SK-N-SH (cell line): Measurements from ENCODE around the gene SPRY4. TPM values are rescaled to one million over a fixed set of nuclear protein-coding genes. Genes with fewer than 3 reads are reported as not detected.

Source experiments
- CTCF ChIA-PET: fragments of 300-600, 350-600 bp; formaldehyde crosslinking; extraction: SDS; loops from one replicate; lab custom pipeline; 2021; lab: Yijun Ruan, JAX
- POLR2A ChIA-PET: fragments of 350-600 bp; sonication (Branson Sonifier 250); formaldehyde crosslinking; extraction: SDS; loops from one replicate; lab custom pipeline; 2020; ENCODE audit warnings: antibody characterized with exemption, inconsistent platforms; lab: Yijun Ruan, JAX
- DNase-seq: peaks from one replicate; pipeline ENCODE4 v3.0.0; 2012
- H2AFZ ChIP-seq: fragments of 200-600 bp; sonication (generic); 2 replicates; pipeline ENCODE4 v1.8.1; 2016; ENCODE audit warnings: antibody characterized with exemption, mild to moderate bottlenecking, low read depth
- H3F3A ChIP-seq: fragments of 200-600 bp; sonication (generic); replicated peaks from 2 replicates; pipeline ENCODE3; 2016; ENCODE audit warnings: antibody characterized with exemption, mild to moderate bottlenecking; ENCODE audit not compliant: insufficient read depth
- H3K27ac ChIP-seq, 2 experiments: fragments of 200-500 bp in 1 of 2; fragments of 200-600 bp in 1 of 2; sonication (Bioruptor generic) in 1 of 2; sonication (generic), shearing (Covaris generic) in 1 of 2; 2 replicates each; pipeline versions ENCODE4 v1.5.1 to v1.6.1; 2014 to 2016; ENCODE audit warnings: low read depth in 2 of 2, inconsistent platforms in 1 of 2, low read length in 1 of 2, mild to moderate bottlenecking in 1 of 2, mixed read lengths in 1 of 2
- H3K27me3 ChIP-seq: fragments of 200-600 bp; sonication (generic), shearing (Covaris generic); 2 replicates; pipeline ENCODE4 v1.6.1; 2016; ENCODE audit warnings: mixed run types; ENCODE audit not compliant: insufficient read depth
- H3K36me3 ChIP-seq, 2 experiments: fragments of 200-500 bp in 1 of 2; fragments of 200-600 bp in 1 of 2; sonication (Bioruptor generic) in 1 of 2; sonication (generic) in 1 of 2; replicated peaks in 1 of 2; 2 replicates each; pipeline versions ENCODE3 to v1.5.1; 2014 to 2016; ENCODE audit warnings: low read length in 1 of 2, mild to moderate bottlenecking in 1 of 2; ENCODE audit not compliant: insufficient read depth in 2 of 2, control insufficient read depth in 1 of 2
- H3K4me1 ChIP-seq, 2 experiments: fragments of 200-500 bp in 1 of 2; fragments of 200-600 bp in 1 of 2; sonication (Bioruptor generic) in 1 of 2; sonication (generic), shearing (Covaris generic) in 1 of 2; 2 replicates each; pipeline versions ENCODE4 v1.5.1 to v1.6.1; 2014 to 2016; ENCODE audit warnings: low read depth in 1 of 2, low read length in 1 of 2, mixed run types in 1 of 2; ENCODE audit not compliant: insufficient read depth in 2 of 2, control insufficient read depth in 1 of 2
- H3K4me2 ChIP-seq: fragments of 200-600 bp; sonication (generic), shearing (Covaris generic); 2 replicates; pipeline ENCODE4 v1.6.1; 2017; ENCODE audit warnings: mixed run types
- H3K4me3 ChIP-seq, 2 experiments: fragments of 200-500 bp in 1 of 2; fragments of 200-600 bp in 1 of 2; sonication (Bioruptor generic) in 1 of 2; sonication (generic), shearing (Covaris generic) in 1 of 2; 2 replicates each; pipeline versions ENCODE4 v1.5.1 to v1.8.1; 2014 to 2016; ENCODE audit warnings: low read depth in 2 of 2, inconsistent platforms in 1 of 2, low read length in 1 of 2, mild to moderate bottlenecking in 1 of 2, mixed read lengths in 1 of 2, moderate library complexity in 1 of 2
- H3K79me2 ChIP-seq: fragments of 200-600 bp; sonication (generic); 2 replicates; pipeline ENCODE4 v1.8.1; 2017; ENCODE audit warnings: mild to moderate bottlenecking; ENCODE audit not compliant: insufficient read depth
- H3K9ac ChIP-seq: fragments of 200-600 bp; sonication (generic); 2 replicates; pipeline ENCODE4 v1.6.1; 2017; ENCODE audit warnings: mixed run types
- H3K9me2 ChIP-seq: fragments of 200-600 bp; sonication (generic); 2 replicates; pipeline ENCODE4 v1.6.1; 2017; ENCODE audit warnings: mixed run types
- H3K9me3 ChIP-seq: fragments of 200-600 bp; sonication (generic); 2 replicates; pipeline ENCODE4 v1.6.1; 2017; ENCODE audit warnings: mixed run types, mild to moderate bottlenecking, moderate library complexity
- H4K20me1 ChIP-seq: fragments of 200-600 bp; sonication (generic); 2 replicates; pipeline ENCODE4 v1.6.1; 2017; ENCODE audit warnings: mild to moderate bottlenecking, mixed run types; ENCODE audit not compliant: insufficient read depth
- CTCF ChIP-seq: fragments of 200-600 bp; sonication (generic); IDR thresholded peaks from 2 replicates; pipeline ENCODE4 v1.6.1; 2017; ENCODE audit warnings: antibody characterized with exemption, mild to moderate bottlenecking, moderate library complexity
- FOXM1 ChIP-seq: IDR thresholded peaks from 2 replicates; pipeline ENCODE4 v1.4.0; 2012; ENCODE audit warnings: low read depth, mild to moderate bottlenecking
- MXI1 ChIP-seq: IDR thresholded peaks from 2 replicates; pipeline ENCODE4 v1.6.1; 2012; ENCODE audit warnings: mild to moderate bottlenecking, low read depth, low read length, improper control_type of control experiment
- POLR2AphosphoS5 ChIP-seq: IDR thresholded peaks from 2 replicates; pipeline ENCODE4 v1.6.1; 2012; ENCODE audit warnings: low read depth, low read length
- RCOR1 ChIP-seq: fragments of 150-350 bp; IDR thresholded peaks from 2 replicates; pipeline ENCODE4 v1.6.1; 2017; ENCODE audit warnings: antibody characterized with exemption, low read length
- RXRA ChIP-seq: IDR thresholded peaks from 2 replicates; pipeline ENCODE4 v1.4.0; 2012; ENCODE audit warnings: low read depth, mild to moderate bottlenecking, borderline replicate concordance
- TEAD4 ChIP-seq: IDR thresholded peaks from 2 replicates; pipeline ENCODE4 v1.4.0; 2012; ENCODE audit warnings: mild to moderate bottlenecking, borderline replicate concordance; ENCODE audit not compliant: insufficient read depth
- USF2 ChIP-seq: fragments of 150-350 bp; IDR thresholded peaks from 2 replicates; pipeline ENCODE4 v1.6.1; 2017; ENCODE audit warnings: antibody characterized with exemption, low read length, low read depth, borderline replicate concordance
- WGBS: methylation state at CpG from one replicate; pipeline ENCODE4 v1.1.6; 2017; ENCODE audit warnings: low lambda C conversion rate; 5-methylcytosine and 5-hydroxymethylcytosine counted together
- polyA plus RNA-seq, 3 experiments: library from polyadenylated mRNA; depleted of rRNA; stranded (reverse); fragments of >200 nt; gene quantifications; 2 replicates each; pipeline ENCODE4 v1.2.3, GENCODE V29; 2012
- TF ChIP-seq, protein P1 (sequence below): IDR thresholded peaks from 2 replicates; pipeline ENCODE4 v1.4.0; 2012; ENCODE audit warnings: low read depth, borderline replicate concordance

Gene SPRY4
- polyA plus RNA-seq, 1 of the 3 experiments (the other 2 are of a cell fraction) = 18.0 TPM

- no peak for TF ChIP-seq FOXM1
Observed at GRCh38 chr5:142311725-142312124, 13.1 kb downstream of the SPRY4 start (continued).

- WGBS = 91% methylated on average over 7 of the region's 9 CpGs
- no peak overlapping the region for H3K4me2 ChIP-seq
Observed at GRCh38 chr5:142310803-142311202, 14.0 kb downstream of the SPRY4 start.

More at GRCh38 chr5:142310803-142311202, 14.0 kb downstream of the SPRY4 start:
- Histone ChIP-seq H3K27me3 (no peaks in the 10 kb centered on the region), H3K4me3 (no peak overlapping the region), H4K20me1 (peaks cover 84% of the 10 kb centered on the region), H3K36me3 (peaks cover 40 to 55% of the 10 kb centered on the region in 2 experiments), H3K9me2 (no peaks in the 10 kb centered on the region), H3K79me2 (peaks cover 91% of the 10 kb centered on the region), H3K4me1 (peaks cover 15 to 49% of the 10 kb centered on the region in 2 experiments), H3K9me3 (no peaks in the 10 kb centered on the region), H3F3A (peaks cover 28% of the 10 kb centered on the region), H3K9ac (no peak overlapping the region), H3K27ac (no peak overlapping the region; a peak in 1 of 4 replicates), H2AFZ (no peak overlapping the region)
- CTCF ChIA-PET = interaction anchor here (0.6 to 1.7 kb wide), 5 partner anchors 14 to 343 kb away, joined by 3 to 4 read pairs (median 3); no protein-coding TSS in a partner anchor
- TF ChIP-seq RCOR1 (no peak), USF2 (no peak), RXRA (no peak), MXI1 (no peak), TEAD4 (no peak), CTCF (no peak), FOXM1 (no peak), POLR2AphosphoS5 (no peak)
- TF ChIP-seq, protein P1, sequence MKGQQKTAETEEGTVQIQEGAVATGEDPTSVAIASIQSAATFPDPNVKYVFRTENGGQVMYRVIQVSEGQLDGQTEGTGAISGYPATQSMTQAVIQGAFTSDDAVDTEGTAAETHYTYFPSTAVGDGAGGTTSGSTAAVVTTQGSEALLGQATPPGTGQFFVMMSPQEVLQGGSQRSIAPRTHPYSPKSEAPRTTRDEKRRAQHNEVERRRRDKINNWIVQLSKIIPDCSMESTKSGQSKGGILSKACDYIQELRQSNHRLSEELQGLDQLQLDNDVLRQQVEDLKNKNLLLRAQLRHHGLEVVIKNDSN = no peak
- POLR2A ChIA-PET = no interaction called here
- no peak for DNase-seq
